Stimulated activated CD8-positive, alpha-beta memory T cell treated with anti-CD3 and anti-CD28 coated beads, Interleukin-15, amount 100 ng/mL, for 4 hours (primary cell): Measurements from ENCODE around the gene CUL1.

Experiments
- DNase-seq, 2 donors: peaks; one replicate each; pipeline ENCODE4 v3.0.0-alpha.2; 2020; ENCODE audit warnings: low read depth in 2 of 2

The CUL1 gene

DNA sequence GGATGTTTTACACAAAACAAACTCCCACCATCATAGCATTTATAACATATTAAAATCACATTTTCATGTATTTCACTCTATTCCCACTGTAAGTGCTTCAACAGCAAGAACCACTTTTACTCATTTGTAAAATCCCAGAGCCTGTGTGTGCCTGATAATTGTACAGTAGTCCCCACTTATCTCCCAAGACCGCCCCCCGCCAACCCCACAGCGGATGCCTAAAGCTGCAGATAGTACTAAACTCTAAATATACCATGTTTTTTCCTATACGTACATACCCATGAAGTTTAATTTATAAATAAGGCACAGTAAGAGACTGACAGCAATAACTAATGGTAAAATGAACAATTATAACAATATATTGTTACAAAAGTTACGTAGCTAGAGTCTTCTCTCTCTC is 151.9 kb downstream of the CUL1 start:
- DNase-seq: no peak
